HG02938 (cell line): ENCODE data around the gene RSPO1.

Experiments
- ATAC-seq: cut with Tn5 transposase; IDR thresholded peaks from one replicate; pipeline ENCODE4 v1.9.1; 2021; ENCODE audit warnings: mild to moderate bottlenecking, moderate library complexity; ENCODE audit not compliant: unreplicated experiment

The RSPO1 gene

DNA sequence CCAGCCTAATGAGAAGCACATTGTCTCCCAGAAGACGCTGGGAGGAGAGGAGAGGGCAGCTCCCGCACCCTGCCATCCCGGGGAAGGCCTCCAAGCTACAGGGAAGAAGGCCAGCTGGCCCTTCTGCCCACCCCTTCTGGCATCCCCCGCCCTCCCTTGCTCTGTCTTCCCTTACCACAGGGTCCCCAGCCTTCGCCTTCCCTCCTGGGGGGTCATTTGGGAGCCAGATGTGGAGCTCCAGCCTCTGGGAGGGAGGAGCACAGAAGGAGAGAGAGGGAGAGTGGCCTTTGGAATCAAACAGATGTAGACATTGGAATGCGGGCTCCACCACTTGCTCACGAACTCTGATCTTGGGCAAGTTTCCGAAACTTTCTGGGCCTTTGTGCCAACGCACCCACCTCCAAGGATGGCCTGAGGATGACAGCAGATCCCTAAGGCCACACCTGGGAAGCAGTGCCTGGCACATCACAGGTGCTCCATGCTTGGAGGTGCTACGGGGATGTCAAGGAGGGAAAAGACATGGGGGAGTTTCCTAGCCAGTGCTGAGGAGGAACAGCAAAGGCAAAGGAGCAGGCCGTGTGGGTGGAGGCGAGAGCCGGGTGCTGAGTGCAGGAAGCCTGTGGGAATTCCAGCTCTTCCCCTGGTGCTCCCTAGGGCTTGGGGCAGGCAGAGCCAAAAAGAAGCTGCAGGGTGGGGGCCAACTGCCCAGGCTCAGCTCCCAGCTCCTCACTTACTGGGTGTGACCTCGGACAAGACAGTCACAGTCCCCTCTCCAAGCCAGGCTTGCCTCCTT lies 23.1 kb upstream of the RSPO1 start:
- no peak for ATAC-seq

DNA sequence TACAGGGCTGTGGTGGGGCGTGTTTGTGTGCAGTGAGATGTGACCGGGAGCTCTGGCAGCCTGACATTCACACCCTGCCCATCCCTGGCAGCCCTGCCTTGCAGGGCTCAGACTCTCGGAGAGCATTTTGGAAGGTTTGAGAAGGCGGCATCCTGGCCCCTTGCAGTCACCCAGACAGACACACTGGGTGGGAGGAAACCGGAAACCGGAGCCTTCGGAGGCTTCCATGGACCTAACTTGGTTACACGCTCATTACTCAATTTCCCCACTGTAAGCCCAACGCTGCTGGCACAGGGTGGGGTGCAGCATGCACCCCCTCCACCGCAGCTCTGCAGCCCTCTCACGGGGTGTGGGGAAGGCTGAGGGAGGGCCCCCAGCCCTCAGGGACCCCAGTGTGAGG lies 22.2 kb upstream of the RSPO1 start:
- ATAC-seq = no peak

DNA sequence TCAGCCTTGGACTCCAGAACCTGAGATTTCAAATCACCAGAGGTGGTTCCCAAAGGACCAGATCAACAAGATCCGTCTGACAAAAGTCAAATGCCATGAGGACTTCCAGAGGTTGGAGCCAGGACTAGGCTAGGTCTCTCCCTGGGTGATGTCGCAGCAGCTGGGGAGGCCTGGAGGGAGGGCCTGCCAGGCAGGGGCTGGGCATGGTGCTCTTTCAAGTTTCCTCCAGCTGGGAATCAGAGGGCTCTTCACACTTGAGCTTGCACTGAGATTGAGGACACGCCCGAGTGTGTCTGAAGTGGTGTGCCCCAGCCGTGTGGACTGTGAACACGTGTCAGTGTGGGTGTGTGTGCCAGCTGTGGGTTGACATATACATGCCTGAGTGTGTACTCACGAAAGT lies 21.3 kb upstream of the RSPO1 start:
- ATAC-seq = no peak

DNA sequence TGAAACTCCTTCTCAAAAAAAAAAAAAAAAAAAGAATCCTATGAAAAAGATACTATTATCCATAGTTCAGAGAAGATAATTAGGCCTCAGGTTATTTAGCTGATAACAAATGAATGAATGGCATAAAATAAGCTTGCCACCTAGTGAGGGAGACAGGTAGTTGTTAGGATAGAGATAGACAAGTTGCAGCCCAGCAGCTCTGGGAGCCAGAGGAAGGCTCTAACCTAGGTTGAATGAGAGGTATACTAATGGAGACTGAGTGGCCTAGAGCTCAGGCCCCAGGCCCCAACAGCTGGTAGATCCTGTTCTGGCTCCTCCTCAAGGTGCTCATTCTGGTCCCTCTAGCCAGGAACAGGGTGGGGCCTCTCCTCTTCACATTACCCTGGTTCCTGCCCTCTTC lies 20.6 kb upstream of the RSPO1 start:
- no peak for ATAC-seq

DNA sequence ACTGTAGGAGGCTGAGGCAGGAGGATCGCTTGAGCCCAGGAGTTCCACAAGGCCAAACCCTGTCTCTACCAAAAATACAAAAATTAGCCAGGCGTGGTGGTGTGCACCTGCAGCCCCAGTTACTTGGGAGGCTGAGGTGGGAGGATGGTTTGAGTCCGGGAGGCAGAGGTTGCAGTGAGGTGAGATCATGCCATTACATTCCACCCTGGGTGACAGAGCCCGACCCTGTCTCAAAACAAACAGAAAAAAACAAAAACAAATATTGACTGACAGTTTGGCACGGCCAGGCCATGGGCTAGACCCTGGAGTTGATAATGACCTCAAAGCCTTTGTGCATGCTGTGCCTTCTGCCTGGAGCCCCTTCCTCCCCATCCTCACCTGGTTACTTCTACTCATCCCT lies 19.2 kb upstream of the RSPO1 start:
- no peak for ATAC-seq

DNA sequence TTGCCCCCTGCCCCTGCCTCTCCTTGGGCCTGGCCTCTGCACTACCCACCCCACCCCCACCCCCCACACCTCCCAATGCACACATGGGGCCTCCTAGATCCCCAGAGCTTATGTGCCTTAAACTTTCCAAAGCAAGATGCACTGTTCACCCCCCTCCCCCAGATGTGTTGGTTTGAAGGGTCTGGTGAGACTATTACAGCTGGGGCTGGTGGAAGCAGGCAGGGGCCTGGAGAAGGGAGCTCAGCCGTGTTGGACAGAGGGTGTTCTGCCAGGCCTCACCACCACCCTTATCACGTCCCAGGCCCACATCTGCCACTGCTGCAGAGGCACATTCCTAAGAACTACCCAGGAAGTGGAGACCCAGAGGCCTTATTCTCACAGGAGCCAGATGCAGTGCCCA lies 18.3 kb upstream of the RSPO1 start:
- no peak for ATAC-seq

DNA sequence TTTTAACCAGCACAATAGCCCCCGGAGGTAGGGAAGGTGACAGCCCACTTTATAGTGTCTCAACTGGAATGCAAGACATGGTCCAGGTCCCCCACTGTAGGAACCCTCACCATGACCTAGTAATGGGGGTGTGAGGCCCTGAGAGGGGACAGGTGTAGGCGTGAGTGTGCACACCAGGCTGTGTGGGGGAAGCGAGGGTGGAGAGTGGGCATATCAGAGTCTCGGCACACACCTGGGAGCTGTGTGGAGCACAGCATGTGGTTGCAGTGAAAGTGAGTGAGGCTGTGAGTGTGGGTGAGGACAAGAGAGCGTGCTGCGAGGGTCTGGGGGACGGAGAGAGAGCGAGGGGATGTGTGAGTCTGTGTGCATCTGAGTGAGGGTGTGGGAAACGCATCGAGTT lies 17.1 kb upstream of the RSPO1 start:
- ATAC-seq = no peak

DNA sequence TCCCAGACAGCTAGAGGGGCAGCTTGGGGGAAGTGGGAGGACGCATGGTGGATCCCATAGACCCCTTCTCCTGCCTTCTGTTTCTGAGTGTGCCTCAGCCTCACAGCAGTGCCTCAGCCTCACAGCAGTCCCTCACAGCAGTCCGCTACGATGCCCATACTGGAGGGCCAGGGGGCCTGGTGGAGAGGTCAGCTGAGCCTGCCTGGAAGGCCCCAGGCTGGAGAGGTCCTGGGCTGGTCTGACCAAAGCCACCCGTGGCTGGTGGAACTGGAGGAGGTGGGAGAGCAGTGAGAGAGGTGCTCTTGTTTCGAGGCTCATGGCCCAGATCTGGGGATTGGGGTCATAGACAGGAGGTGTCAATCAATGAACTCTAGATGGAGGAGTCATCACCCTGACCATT lies 16.0 kb upstream of the RSPO1 start:
- no peak for ATAC-seq

DNA sequence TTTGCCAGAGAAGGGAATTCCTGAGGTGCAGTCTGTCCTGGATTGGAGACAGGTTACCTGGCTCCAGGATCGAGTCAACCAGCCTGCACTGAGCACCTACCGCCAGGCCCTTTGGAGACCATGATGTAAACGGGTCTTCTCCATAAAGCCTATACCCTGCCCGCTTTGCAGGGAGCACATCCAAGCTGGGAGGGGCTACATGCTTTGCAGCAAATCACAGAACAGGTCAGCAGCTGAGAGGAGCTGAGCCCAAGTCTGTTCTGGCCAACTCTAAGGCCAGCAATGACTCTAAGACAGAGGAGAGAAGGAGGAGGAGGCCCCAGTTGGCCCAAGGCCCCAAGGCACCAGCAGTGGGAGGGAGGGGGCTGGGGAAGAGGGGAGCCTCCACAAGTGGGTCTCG lies 15.5 kb upstream of the RSPO1 start:
- ATAC-seq = no peak

DNA sequence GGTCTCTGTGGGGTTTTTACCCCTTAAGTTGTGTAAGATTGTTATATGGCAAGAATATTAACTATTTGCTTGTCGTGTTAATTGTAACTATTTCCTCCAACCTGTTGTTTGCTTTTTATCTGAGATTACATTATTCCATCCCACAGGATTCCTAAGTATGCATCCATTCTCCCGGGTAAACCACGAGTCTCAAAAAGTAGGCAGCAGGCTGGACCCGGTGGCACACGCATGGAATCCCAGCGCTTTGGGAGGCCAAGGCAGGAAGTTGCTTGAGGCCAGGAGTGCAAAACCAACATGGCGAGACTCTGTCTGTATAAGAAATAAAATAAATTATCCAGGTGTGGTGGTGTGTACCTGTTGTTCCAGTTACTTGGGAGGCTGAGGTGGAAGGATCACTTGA lies 12.6 kb upstream of the RSPO1 start:
- ATAC-seq = no peak

DNA sequence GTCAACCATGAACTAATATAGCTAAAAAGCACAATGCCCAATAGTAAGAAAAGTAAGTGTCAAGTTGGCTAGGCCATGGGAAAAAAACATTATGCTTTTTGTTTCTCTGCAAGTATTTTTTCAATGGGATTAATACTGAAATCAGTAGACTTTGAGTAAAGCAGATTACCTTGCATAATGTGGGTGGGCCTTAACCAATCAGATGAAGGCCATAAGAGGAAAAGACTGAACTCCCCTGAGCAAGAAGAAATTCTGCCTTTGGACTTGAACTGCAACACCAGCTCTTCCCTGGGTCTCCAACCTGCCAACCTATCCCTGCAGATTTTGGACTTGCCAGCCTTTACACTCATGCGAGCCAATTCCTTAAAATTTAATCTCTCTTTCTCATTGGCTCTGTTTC lies 6.4 kb upstream of the RSPO1 start:
- no peak for ATAC-seq

DNA sequence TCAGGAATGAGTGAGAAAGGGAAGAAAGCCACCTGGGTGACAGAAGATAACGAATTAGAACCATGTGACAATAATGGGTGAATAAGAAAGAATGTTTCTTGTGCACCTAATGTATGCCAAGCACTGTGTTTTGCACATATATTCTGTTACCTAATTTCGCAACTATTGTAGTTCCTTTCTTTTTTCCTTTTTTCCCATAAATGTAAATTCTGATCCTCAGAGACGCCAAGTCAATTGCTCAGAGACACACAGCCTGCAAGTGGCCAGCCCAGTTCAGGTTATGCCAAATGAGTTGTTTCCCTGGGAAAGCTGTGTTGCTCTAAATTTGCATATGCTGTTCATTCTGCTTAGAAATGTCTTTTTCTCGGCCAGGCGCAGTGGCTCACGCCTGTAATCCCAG lies 1.7 kb upstream of the RSPO1 start:
- no peak for ATAC-seq

DNA sequence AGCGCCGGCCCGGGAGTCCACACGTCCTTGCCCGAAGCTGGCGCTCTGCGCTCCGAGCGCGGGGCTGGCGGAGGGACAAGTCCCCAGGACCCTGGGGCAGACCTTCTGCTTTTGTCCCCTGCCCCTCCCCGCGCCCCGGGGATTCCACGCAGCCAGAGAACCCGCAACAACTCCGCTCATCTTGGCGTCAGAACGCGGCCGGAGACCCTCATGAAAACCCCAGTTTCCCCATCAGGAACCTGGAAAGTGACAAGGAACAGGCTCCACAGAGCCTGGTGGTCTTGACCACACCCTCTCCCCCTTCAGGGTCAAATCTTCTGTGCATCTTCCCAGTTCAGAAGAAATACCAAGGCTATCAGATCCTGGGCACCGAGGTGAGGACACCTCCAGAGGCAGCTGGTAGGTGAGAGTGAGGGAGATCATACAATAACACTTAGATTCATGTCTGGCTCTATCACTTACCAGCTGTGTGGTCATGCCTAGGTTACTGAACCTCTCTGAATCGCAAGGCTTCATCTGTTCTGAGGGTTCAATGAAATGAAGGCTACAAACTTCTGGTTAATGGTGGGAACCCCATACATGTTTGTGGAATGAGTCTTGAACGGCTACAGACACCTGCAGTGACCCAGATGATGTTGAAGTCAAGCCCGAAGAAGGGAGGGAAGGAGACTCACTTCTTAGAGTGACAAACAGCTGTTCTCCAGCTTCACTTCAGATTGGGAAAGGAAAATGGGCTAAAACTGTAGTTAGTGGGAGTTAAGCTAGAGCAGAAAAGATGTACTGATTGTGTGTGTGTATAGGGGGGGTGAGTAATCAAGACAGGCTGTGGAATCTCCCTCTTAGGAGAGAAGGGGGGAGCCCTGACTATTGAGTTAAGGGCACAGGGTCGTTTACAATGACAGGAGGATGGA lies 555 bp upstream of the RSPO1 start:
- no peak for ATAC-seq

DNA sequence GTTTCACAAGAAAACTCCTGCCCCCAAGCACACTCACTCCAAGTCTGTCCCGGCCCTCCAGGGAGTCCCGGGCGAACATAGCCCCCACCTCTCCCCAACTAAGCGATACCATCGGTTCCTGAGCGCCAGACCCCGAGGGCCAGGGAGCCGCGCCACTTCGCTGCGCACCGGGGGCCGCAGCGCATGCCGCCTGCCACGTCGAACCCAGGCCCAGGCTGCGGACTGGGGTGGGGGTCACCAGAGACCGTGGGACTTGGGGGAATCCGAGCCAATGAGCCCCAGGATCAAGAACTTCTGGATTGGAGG lies 801 bp downstream of the RSPO1 start:
- no peak for ATAC-seq

DNA sequence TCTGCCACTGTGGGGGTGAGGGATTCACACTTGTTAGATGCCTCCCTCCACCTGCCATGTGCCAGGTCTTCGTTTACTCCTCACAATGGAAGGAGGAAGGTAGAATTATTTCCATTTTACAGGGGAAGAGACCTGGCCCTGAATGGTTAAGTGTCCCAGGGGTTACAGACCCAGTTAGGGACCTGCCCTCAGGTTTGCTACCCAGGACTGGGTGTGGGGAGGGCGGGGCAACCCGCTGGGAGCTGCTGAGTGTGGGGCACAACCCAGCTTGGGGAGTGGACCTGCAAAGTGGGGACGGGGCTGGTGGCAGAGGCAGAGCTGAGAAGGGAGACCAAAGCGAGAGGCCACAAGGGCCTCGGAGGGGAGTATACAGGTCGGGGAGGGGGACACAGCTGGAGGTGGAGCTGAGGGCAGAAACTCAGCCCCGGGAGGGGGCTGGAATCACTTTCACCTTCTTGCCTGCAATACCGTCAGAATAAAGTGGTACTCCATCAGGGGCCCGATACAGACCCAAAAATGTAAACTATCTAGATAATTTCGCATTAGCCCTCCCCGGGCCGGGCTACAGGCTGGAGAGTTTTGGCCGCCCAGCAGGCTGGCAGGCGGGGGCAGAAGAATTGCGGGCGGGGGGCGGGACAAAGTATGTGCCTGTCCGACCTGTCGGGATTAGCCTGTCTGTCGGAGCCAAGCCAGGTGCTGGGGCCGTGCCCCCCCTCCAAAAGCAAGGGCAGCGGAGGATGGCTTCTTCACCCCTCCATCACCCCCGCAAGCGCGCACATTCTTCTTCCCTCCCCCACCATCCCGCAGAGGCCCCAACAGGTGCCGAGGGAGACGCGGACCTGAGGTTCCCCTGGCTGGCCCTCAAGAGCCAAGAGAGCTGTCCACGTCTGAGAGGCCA lies 1.4 kb downstream of the RSPO1 start:
- ATAC-seq = no peak

DNA sequence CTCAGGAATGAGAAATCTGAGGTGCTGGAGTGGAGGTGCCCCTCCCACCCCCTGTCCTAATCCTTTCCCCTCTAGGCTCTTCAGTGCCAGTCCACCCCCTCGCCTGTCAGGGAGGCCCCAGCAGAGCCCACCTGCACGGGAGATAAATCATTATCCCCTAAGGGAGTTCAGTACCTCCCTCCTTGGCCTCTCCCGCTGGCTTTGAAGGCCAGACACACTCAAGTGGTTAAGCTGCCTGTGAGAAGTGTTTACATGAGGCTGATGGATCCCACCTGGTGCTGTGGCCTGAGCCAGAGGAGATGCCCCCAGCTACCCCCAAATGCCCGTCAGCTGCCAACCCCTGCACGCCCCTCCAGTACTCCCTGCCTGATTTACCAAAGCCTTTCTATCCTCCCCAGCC lies 3.7 kb downstream of the RSPO1 start:
- ATAC-seq = no peak

DNA sequence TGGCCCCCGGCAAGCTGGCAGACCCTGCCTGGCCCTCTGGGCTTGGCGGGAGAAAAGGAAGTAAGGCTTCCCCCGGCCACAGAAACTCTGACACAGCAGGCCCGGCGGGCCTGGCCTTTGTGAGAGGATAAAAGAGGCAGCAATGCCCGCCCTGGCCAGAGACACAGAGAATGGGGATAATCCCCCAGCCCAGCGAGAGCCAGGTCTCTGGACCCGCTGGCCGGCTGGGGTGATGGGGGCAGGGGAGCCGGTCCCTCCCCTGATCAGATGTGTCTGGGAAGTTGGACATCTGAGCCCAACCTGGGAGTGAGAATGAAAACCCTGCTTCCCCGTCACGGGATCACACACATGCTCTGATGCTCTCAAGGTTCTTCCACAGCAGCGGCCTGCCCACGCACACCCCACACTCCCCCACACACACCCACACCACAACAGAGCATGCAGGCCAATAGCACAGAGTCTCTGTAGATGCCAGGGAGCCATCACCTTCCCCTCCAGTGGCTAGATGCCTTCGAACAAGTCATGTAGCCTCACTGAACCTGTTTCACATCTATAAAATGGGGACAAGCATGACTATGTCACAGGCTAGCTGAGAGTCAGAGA lies 4.2 kb downstream of the RSPO1 start:
- no peak for ATAC-seq

DNA sequence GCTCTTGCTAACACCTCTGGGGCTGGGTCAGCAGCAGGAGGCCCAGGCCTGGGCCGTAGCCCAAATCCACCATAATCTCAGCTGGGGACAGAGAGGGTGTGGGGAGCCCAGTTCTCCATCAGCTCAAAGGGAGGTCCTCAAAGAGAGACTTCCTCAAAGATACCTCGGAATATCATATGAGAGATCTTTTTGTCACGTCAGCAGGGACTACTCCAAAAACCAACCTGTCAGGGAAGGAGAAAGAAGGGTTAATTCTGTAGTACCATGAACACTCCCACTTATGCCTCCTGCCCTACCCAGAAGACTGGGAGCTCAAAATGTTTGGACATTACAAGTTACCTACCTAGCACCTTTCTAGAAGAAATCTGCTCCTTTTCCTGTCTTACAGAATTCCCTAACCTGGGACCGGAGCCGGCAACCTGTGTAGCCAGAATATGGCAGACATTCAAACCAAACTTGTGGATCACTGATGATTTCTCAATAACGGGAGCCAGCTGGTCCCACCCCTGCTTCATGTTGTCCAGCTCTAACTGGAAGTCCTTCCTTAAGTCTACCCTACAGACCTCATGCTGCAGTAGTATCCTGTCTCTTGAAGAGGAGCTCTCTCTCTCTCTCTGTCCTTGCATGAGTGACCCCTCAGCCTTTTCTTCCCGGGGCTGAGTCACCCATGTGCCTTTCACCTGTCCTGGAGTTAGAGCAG lies 4.8 kb downstream of the RSPO1 start:
- no peak for ATAC-seq

DNA sequence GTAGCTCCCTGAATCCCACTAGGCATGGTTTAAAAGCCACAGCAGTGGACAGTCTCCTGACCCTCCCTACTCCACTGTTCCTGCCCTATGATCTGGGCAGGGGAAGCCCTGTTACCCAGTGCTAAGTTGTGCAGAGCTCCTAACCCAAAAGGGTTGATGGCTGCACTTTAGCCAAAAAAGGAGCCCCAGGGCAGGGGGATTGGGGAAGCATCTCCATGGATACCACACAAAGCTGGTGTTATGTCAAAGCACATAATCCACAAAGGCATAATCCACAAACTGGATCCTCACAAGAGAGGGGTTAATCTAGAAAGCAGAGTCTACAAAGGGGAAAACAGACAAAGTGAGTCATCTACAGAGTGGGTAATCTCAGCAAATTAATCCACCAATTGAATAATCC lies 5.7 kb downstream of the RSPO1 start:
- ATAC-seq = no peak

DNA sequence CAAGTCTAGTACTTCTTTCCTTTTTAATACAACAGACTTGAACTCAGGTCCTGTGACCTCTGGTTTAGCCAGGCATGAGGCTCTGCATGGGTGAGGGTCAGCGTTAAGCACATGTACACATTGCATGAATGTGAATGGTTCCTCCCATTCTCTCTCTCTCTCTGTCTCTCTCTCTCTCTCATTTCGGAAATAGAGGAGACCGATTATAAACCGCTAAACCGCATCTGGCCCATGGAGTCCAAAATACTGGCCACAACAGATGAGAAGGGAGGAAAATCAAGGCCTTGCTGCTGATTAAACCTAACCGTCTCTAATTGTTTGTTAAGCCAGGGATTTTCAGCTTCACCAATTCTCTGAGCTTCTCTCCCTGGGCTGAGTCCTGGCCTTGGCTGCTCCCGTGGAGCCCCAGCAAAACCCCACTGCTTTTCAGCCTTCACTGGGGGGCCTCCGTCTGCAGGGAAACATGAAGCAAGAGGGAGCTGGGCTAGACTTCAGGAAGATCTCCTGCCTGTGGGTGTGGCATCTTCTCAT lies 6.6 kb downstream of the RSPO1 start:
- ATAC-seq = no peak
